GM19025 (cell line): ENCODE measurements around the gene NEURL1.
"Not testable (repeated sequence)": the region's sequence is repeated elsewhere in the genome, so short reads cannot be mapped to it uniquely, and the experiment has no call there.

ENCODE experiments used
- ATAC-seq: cut with Tn5 transposase; IDR thresholded peaks from one replicate; pipeline ENCODE4 v1.9.1; 2021; ENCODE audit warnings: mild to moderate bottlenecking, low read depth, moderate library complexity; ENCODE audit not compliant: unreplicated experiment

NEURL1 gene

DNA sequence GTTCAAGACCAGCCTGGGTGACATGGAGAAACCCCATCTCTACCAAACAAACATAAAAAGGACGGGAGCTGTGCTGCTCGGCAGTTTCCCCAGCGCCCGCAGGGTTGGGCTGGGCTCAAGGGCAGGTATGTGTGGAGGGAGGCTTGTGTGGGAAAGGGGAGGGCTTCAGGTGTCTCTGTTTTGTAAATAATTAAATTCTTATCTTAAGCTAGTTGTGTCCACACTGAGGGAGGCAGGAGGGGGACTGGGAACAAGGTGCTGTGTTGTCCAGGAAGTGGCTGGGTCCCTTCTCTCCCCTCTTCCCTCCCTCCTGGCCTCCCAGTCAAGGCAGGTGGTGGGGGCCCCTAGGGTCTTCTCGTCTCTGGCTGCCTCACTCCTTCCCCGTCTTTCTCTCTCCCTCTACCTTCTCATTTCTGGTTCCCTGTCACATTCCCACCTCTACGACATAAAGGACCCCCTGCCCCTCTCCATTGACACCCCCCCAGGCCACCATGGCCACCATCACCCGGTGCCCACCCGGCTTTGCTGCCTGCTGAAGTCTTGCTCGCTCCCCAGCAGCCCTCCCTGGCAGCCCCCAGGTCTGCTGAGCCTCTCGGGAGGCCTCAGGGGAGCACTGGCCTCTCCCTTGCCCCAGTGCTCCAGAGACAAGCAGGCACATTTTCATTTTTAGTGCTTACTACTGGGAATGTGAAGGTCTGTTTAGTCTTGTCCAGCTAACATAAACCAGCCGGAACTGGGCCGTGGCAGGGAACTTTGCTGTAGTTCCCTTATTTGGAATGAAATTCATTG lies 19.3 kb downstream of the NEURL1 start:
- ATAC-seq, result no peak

DNA sequence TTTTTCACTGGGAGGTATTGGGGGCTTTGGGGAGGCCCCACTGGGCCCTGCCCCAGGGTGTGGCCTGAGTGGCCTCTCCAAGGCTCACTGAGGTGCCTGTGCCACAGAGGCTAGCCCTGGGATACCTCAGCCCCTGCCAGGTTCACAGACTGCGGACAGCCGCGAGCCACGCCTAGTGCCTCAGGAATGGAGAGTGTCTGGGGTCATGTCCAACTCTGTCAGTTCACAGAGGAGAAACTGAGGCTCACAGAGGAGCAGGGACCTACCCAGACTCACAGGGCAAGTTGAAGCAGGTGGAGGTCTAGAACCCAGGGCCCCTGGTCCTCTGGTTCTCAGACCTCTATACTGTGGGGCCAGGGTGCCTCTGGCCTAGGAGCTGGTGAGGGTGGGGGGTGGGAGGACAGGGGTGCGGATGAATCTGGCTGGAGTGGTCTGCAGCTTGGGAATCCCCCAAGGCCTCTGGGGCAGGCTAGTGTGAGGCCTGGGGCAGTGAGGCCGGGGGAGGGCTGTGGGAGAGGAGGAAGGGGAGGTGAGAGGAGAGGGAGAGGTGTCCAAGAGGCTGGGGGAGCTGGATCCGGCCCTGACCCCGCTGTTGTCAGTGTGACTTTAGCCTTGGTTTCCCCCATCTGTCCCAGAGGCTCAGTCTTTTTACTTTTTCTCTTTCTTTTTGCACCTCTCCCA lies 20.0 kb downstream of the NEURL1 start:
- no peak for ATAC-seq

DNA sequence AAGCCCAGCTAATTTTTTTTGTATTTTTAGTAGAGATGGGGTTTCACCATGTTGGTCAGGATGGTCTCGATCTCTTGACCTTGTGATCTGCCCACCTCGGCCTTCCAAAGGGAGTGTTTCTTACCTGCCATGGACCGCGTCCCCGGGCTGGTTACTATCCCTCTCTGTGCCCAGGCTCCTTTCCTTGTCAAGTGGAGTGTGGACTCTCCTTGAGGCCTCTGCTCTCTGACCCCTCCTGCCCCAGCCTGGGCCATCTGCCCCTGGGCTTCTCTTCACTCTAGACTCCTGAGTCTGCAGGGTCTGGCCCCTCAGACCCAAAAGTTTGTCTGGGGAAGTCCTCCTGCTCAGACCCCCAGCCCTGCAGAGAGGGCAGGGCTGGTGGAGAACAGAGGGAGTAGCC lies 20.7 kb downstream of the NEURL1 start:
- ATAC-seq, result no peak

- no peak for ATAC-seq
Measured at GRCh38 chr10:103517234-103518085, 24.0 kb downstream of the NEURL1 start.

- no peak for ATAC-seq
Measured at GRCh38 chr10:103519798-103520197, 26.3 kb downstream of the NEURL1 start.

DNA sequence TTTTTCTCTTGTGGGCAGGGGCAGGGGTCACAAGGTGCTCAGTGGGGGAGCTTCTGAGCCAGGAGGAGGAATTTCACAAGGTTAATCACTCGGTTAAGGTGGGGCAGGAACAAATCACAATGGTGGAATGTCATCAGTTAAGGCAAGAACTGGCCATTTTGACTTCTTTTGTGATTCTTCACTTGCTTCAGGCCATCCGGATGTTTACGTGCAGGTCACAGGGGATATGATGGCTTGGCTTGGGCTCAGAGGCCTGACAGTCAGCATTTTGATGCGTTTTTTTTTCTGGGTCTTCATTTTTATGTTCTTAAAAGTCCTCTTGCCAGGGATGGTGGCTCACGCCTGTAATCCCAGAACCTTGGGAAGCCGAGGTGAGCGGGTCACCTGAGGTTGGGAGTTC lies 28.5 kb downstream of the NEURL1 start:
- ATAC-seq, result not testable (repeated sequence)

GRCh38 chr10:103523683-103524082 lies 30.2 kb downstream of the NEURL1 start:
- no peak for ATAC-seq

GRCh38 chr10:103525901-103526300 lies 32.4 kb downstream of the NEURL1 start:
- no peak for ATAC-seq

DNA sequence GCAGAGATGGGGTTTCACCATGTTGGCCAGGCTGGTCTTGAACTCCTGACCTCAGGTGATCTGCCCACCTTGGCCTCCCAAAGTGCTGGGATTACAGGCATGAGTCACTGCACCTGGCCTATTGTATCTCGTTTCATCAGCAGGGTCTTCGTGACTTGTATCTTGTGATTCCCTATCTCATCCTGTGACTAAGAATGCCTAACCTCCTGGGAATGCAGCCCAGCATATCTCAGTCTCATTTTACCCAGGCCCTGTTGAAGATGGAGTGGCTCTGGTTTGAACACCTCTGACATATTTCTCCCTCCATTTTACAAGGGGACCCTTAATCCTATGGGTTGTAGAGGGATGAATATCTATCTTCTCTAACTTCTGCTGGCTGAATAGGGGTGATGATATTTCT lies 34.0 kb downstream of the NEURL1 start:
- not testable (repeated sequence) for ATAC-seq

GRCh38 chr10:103528549-103528948 lies 35.0 kb downstream of the NEURL1 start:
- no peak for ATAC-seq

DNA sequence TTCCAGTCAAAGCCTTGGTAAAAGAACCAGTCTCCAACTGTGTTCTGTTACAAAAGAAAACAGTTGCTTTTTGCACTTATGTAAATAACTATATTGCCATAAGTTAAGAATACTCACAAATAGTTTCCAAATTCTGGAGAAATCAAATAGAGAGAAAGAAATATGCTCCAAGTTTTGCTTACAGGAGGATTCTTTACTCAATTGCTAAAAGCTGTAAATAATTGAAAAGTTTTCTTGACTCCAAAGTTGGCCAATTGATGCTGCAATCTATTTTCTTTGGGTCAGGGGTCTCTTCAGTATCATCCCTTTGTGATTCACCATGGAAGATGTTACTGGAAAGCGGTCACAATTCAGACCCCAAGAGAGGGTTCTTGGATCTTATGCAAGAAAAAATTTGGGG lies 36.0 kb downstream of the NEURL1 start:
- ATAC-seq, result no peak

- ATAC-seq, result no peak
Measured at GRCh38 chr10:103533827-103534226, 40.3 kb downstream of the NEURL1 start.

DNA sequence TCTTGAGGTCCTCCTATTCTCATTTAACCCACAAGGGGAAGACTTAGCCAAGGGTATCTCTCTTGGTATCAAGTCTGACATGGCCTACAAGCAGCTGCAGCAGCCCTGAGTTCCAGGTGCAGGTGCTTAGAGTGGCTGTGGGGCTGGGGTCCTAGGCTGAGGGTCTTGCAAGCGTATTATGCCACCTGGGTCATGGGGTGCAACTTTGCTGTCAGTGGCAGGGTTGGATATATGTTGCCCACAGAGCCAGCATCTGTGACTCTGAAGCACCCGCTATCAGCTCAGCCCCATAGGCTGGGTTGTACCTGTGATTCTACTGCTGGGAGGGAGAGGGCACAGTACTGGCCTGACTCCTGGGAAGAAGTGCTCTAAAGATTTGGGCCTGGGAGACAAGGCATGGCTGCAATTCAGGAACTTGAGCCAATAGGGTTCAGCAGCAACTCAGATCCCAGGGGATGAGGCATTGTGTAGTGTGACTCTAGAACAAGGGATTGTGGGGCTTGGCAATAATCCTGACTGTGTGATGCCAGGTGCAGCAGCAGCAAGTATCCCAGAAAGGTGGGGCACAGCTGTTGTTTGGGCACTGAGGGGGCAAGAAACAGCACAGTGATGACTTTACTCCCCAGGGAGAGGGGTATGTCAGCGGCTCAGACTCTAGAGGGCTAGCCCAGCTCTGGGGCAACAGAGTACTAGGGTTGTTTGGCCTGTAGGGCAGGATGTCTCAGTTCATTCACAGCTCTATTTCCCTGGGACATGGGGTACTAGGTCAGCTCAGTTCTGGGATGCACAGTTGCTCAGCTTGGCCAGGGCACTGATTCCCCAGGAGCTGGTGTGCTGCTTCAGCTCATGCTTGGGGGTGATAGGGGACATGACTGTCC lies 41.4 kb downstream of the NEURL1 start:
- no peak for ATAC-seq

- ATAC-seq, result no peak
Measured at GRCh38 chr10:103535595-103535994, 42.1 kb downstream of the NEURL1 start.

DNA sequence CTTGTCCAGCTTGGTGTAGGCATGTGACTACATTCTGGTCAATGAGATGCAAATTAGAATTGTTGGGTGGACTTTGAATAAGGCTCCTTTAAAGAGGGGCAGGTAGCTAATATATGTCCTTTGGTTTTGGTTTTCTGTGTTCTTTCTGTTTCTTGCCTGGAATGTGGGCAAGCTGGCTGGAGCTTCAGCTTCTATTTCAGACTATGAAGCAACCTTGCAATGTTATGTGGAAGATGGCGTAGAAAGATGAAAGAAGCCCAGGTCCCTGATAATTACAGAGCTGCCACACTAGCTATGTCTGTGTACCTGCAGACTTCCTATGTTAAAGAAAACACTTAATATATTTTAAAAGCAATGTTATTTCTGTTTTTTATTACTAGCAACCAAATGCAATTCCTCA lies 46.2 kb downstream of the NEURL1 start:
- ATAC-seq, result no peak

- no peak for ATAC-seq
Measured at GRCh38 chr10:103540722-103541121, 47.2 kb downstream of the NEURL1 start.

DNA sequence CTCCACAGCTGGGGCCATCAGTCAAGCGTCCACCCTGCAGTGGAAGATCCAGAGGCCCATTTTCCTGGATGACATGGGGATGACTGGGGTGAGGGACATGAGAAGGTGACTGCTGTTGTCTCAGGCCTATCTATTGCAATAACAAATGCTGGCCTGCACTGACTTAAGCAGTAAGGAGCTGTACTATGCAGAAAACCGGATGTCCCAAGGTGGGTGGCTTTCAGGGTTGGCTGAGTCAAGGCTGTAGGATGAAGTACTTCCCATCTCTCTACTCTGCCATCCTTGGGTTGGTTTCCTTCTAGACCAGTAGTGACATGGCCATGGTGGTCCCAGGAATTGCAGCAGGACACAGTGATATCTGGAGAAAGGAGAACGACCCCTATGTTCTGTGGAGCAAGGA lies 48.1 kb downstream of the NEURL1 start:
- no peak for ATAC-seq

GRCh38 chr10:103542764-103543616 lies 49.5 kb downstream of the NEURL1 start:
- ATAC-seq, result no peak
